Prostate gland (tissue), 2 donors: ENCODE data around the gene SHFL.

ENCODE experiments used
- POLR2A ChIP-seq: fragments of 450-650 bp; IDR thresholded peaks from one replicate; pipeline ENCODE4 v1.6.1; 2016; ENCODE audit warnings: antibody characterized with exemption, mild to moderate bottlenecking
- TF ChIP-seq, protein P1 (sequence below), 4 experiments: fragments of 200-600 bp in 2 of 4; fragments of 450-650 bp in 2 of 4; sonication (generic) in 2 of 4; IDR thresholded peaks; 1 replicate in 3 of 4; 2 replicates in 1 of 4; pipeline ENCODE4 v1.5.1; 2016 to 2019; ENCODE audit warnings: antibody characterized with exemption in 4 of 4, mild to moderate bottlenecking in 2 of 4, moderate library complexity in 2 of 4

DNA sequence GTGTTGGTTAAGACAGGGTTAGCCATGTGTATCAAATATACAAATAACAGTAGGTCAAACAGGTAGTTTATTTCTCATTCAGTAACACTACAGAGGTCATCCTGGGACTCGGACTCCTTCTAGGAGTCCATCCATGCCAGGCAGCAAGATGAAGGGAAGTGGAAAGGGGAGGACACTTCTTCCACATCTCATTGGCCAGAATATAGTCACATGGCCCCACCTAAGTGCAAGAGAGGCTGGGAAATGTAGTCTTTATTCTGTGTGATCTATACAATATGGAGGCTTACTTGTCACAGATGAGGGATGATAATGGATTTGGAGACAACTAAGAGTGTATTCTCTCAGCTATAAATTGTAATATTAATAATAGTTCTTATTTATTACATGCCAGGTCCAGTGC, 41.7 kb upstream of the SHFL start:
- TF ChIP-seq, protein P1, sequence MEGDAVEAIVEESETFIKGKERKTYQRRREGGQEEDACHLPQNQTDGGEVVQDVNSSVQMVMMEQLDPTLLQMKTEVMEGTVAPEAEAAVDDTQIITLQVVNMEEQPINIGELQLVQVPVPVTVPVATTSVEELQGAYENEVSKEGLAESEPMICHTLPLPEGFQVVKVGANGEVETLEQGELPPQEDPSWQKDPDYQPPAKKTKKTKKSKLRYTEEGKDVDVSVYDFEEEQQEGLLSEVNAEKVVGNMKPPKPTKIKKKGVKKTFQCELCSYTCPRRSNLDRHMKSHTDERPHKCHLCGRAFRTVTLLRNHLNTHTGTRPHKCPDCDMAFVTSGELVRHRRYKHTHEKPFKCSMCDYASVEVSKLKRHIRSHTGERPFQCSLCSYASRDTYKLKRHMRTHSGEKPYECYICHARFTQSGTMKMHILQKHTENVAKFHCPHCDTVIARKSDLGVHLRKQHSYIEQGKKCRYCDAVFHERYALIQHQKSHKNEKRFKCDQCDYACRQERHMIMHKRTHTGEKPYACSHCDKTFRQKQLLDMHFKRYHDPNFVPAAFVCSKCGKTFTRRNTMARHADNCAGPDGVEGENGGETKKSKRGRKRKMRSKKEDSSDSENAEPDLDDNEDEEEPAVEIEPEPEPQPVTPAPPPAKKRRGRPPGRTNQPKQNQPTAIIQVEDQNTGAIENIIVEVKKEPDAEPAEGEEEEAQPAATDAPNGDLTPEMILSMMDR (IDR thresholded peaks at IDR 0.05) = no peak
- TF ChIP-seq POLR2A = no peak
